Activated CD4-positive, CD25-positive, alpha-beta regulatory T cell treated with anti-CD3 and anti-CD28 coated beads, Interleukin-2, amount 50 U/mL, for 24 hours (primary cell): ENCODE results near the gene DGKD.

Experiments
- ATAC-seq, 2 donors: fragments of 150-1000 bp; cut with Tn5 transposase; one replicate each; pipeline ENCODE4 v1.10.0; 2021; ENCODE audit warnings: mild to moderate bottlenecking in 1 of 2, moderate library complexity in 1 of 2

DGKD gene

GRCh38 chr2:233464056-233464455 lies 109.8 kb downstream of the DGKD start:
- no peak for ATAC-seq

GRCh38 chr2:233464531-233465240 lies 110.4 kb downstream of the DGKD start:
- no peak for ATAC-seq

GRCh38 chr2:233466991-233467603 lies 112.8 kb downstream of the DGKD start:
- ATAC-seq = no peak

GRCh38 chr2:233468047-233468740 lies 113.9 kb downstream of the DGKD start:
- no peak for ATAC-seq

- no peak for ATAC-seq
These were observed 114.4 kb downstream of the DGKD start for GRCh38 chr2:233468741-233469110.

GRCh38 chr2:233469261-233470010 lies 115.1 kb downstream of the DGKD start:
- no peak for ATAC-seq

- no peak for ATAC-seq
These were observed 115.9 kb downstream of the DGKD start for GRCh38 chr2:233470011-233470687.

GRCh38 chr2:233470839-233471238 lies 116.5 kb downstream of the DGKD start:
- no peak for ATAC-seq

- ATAC-seq = no peak
These were observed 117.2 kb downstream of the DGKD start for GRCh38 chr2:233471291-233472035.

GRCh38 chr2:233473386-233473791 lies 119.1 kb downstream of the DGKD start:
- ATAC-seq = no peak

- no peak for ATAC-seq
These were observed 119.6 kb downstream of the DGKD start for GRCh38 chr2:233473878-233474277.

GRCh38 chr2:233474308-233475160 lies 120.2 kb downstream of the DGKD start:
- ATAC-seq = no peak

GRCh38 chr2:233476063-233476410 lies 121.7 kb downstream of the DGKD start:
- no peak for ATAC-seq

- no peak for ATAC-seq
These were observed 122.6 kb downstream of the DGKD start for GRCh38 chr2:233476651-233477547.

- no peak for ATAC-seq
These were observed 123.5 kb downstream of the DGKD start for GRCh38 chr2:233477548-233478433.

GRCh38 chr2:233479616-233480489 lies 125.6 kb downstream of the DGKD start:
- no peak for ATAC-seq

- no peak for ATAC-seq
These were observed 126.4 kb downstream of the DGKD start for GRCh38 chr2:233480490-233481202.
